Astrocyte (in vitro differentiated cells and primary cell): ENCODE results near the gene ADAMTS6. TPM values are rescaled to one million over a fixed set of nuclear protein-coding genes. Genes with fewer than 3 reads are reported as not detected.

Source experiments
- DNase-seq: peaks from one replicate; pipeline ENCODE4 v3.0.0-alpha.2; 2010; ENCODE audit warnings: low read depth
- FAIRE-seq: peaks from 2 replicates; lab custom pipeline; 2011; peaks lifted over from hg19 to GRCh38; lab: Jason Lieb, UNC
- H2AFZ ChIP-seq: 2 replicates; pipeline ENCODE4 v1.6.0; 2012; ENCODE audit warnings: low read depth, low read length, inconsistent platforms
- H3K27ac ChIP-seq: 2 replicates; pipeline ENCODE4 v1.5.1; 2011; ENCODE audit warnings: low read depth, low read length, inconsistent platforms
- H3K27me3 ChIP-seq: 2 replicates; pipeline ENCODE4 v1.6.0; 2011; ENCODE audit warnings: low read length, inconsistent platforms; ENCODE audit not compliant: insufficient read depth
- H3K36me3 ChIP-seq: 2 replicates; pipeline ENCODE4 v1.5.1; 2011; ENCODE audit warnings: low read length, inconsistent platforms; ENCODE audit not compliant: insufficient read depth
- H3K4me1 ChIP-seq: 2 replicates; pipeline ENCODE4 v1.5.1; 2011; ENCODE audit warnings: low read length, inconsistent platforms; ENCODE audit not compliant: insufficient read depth
- H3K4me2 ChIP-seq: 2 replicates; pipeline ENCODE4 v1.6.0; 2012; ENCODE audit warnings: low read length, inconsistent platforms
- H3K4me3 ChIP-seq: 2 replicates; pipeline ENCODE4 v1.5.1; 2011; ENCODE audit warnings: low read depth, mild to moderate bottlenecking, low read length, inconsistent platforms; ENCODE audit not compliant: insufficient read depth
- H3K79me2 ChIP-seq: 2 replicates; pipeline ENCODE4 v1.6.0; 2012; ENCODE audit warnings: mild to moderate bottlenecking, low read length, inconsistent platforms; ENCODE audit not compliant: insufficient read depth
- H3K9ac ChIP-seq: 2 replicates; pipeline ENCODE4 v1.6.0; 2012; ENCODE audit warnings: mild to moderate bottlenecking, low read length, inconsistent platforms
- H3K9me3 ChIP-seq: 2 replicates; pipeline ENCODE4 v1.5.1; 2012; ENCODE audit warnings: low read depth, mild to moderate bottlenecking, low read length, inconsistent platforms; ENCODE audit not compliant: insufficient read depth
- H4K20me1 ChIP-seq: 2 replicates; pipeline ENCODE4 v1.6.0; 2012; ENCODE audit warnings: low read length, inconsistent platforms; ENCODE audit not compliant: insufficient read depth
- H3K27ac Mint-ChIP-seq: one replicate; pipeline ENCODE4 v1.8.0; 2021; ENCODE audit warnings: mild to moderate bottlenecking, mixed read lengths; ENCODE audit not compliant: unreplicated experiment
- H3K27me3 Mint-ChIP-seq: one replicate; pipeline ENCODE4 v1.8.0; 2021; ENCODE audit warnings: low read depth, mixed read lengths; ENCODE audit not compliant: unreplicated experiment
- H3K36me3 Mint-ChIP-seq: one replicate; pipeline ENCODE4 v1.8.0; 2021; ENCODE audit warnings: low read depth, mixed read lengths; ENCODE audit not compliant: unreplicated experiment
- H3K4me1 Mint-ChIP-seq: one replicate; pipeline ENCODE4 v1.8.0; 2021; ENCODE audit warnings: low read depth, mixed read lengths; ENCODE audit not compliant: unreplicated experiment
- H3K4me3 Mint-ChIP-seq: one replicate; pipeline ENCODE4 v1.8.0; 2021; ENCODE audit warnings: mild to moderate bottlenecking, moderate library complexity, mixed read lengths; ENCODE audit not compliant: unreplicated experiment
- H3K9me3 Mint-ChIP-seq: one replicate; pipeline ENCODE4 v1.8.0; 2021; ENCODE audit warnings: mild to moderate bottlenecking, mixed read lengths; ENCODE audit not compliant: unreplicated experiment
- CTCF ChIP-seq: IDR thresholded peaks from 2 replicates; pipeline ENCODE4 v1.5.1; 2011; ENCODE audit warnings: low read depth, mild to moderate bottlenecking, inconsistent platforms, low read length, moderate library complexity; ENCODE audit not compliant: insufficient read depth
- EZH2 ChIP-seq: IDR thresholded peaks from 2 replicates; pipeline ENCODE4 v1.6.1; 2012; ENCODE audit warnings: mild to moderate bottlenecking, low read length, inconsistent platforms; ENCODE audit not compliant: insufficient read depth
- total RNA-seq: library from RNA; stranded (reverse); gene quantifications from 2 replicates; pipeline ENCODE4 v1.2.1, GENCODE V29; 2021

Gene ADAMTS6
- total RNA-seq, 1 donor from 2014 or later = 27.7 TPM

GRCh38 chr5:65475895-65476294, 5.8 kb downstream of the ADAMTS6 start:
- Mint-ChIP-seq H3K27ac (no peak overlapping the region), H3K9me3 (no peaks in the 10 kb centered on the region), H3K4me1 (peaks cover 9% of the 10 kb centered on the region), H3K36me3 (no peaks in the 10 kb centered on the region), H3K4me3 (no peak overlapping the region), H3K27me3 (no peaks in the 10 kb centered on the region)
- Histone ChIP-seq H3K4me1 (peaks cover 6% of the 10 kb centered on the region), H3K36me3 (no peaks in the 10 kb centered on the region), H3K9ac (no peak overlapping the region), H3K27ac (no peak overlapping the region), H3K27me3 (no peaks in the 10 kb centered on the region), H3K9me3 (no peaks in the 10 kb centered on the region), H3K4me3 (no peak overlapping the region), H4K20me1 (no peaks in the 10 kb centered on the region), H2AFZ (no peak overlapping the region), H3K4me2 (peak overlapping the region; percentile 42), H3K79me2 (peaks cover 100% of the 10 kb centered on the region)
- DNase-seq = no peak
- no peak for FAIRE-seq
- no peak for TF ChIP-seq EZH2
- TF ChIP-seq CTCF = no peak

- no peaks in the 10 kb centered on the region for H3K27me3 Mint-ChIP-seq
- H3K27ac Mint-ChIP-seq = no peak overlapping the region
- peaks cover 9% of the 10 kb centered on the region for H3K4me1 Mint-ChIP-seq
- no peaks in the 10 kb centered on the region for H3K27me3 ChIP-seq
- no peaks in the 10 kb centered on the region for H3K36me3 Mint-ChIP-seq
- no peak for FAIRE-seq
- no peaks in the 10 kb centered on the region for H3K36me3 ChIP-seq
- H4K20me1 ChIP-seq = no peaks in the 10 kb centered on the region
- H3K4me3 ChIP-seq = no peak overlapping the region
- no peaks in the 10 kb centered on the region for H3K9me3 ChIP-seq
- no peak overlapping the region for H3K4me3 Mint-ChIP-seq
- H3K27ac ChIP-seq = no peak overlapping the region
- peaks cover 99% of the 10 kb centered on the region for H3K79me2 ChIP-seq
- H3K9ac ChIP-seq = no peak overlapping the region
- no peak for DNase-seq
- peaks cover 6% of the 10 kb centered on the region for H3K4me1 ChIP-seq
- TF ChIP-seq EZH2 (no peak), CTCF (no peak)
- H3K9me3 Mint-ChIP-seq = no peaks in the 10 kb centered on the region
- H3K4me2 ChIP-seq = peak overlapping the region; percentile 27
- no peak overlapping the region for H2AFZ ChIP-seq
Observed at GRCh38 chr5:65475336-65475735, 6.4 kb downstream of the ADAMTS6 start.

- H3K79me2 ChIP-seq = peaks cover 99% of the 10 kb centered on the region
- peaks cover 3% of the 10 kb centered on the region for H3K36me3 ChIP-seq
- no peak for DNase-seq
- Mint-ChIP-seq H3K27ac (no peak overlapping the region), H3K27me3 (no peaks in the 10 kb centered on the region), H3K36me3 (no peaks in the 10 kb centered on the region), H3K9me3 (no peaks in the 10 kb centered on the region), H3K4me3 (no peak overlapping the region), H3K4me1 (peaks cover 9% of the 10 kb centered on the region)
- H3K4me3 ChIP-seq = no peak overlapping the region
- no peak overlapping the region for H2AFZ ChIP-seq
- no peaks in the 10 kb centered on the region for H4K20me1 ChIP-seq
- H3K9ac ChIP-seq = no peak overlapping the region
- no peaks in the 10 kb centered on the region for H3K9me3 ChIP-seq
- H3K27ac ChIP-seq = no peak overlapping the region
- H3K27me3 ChIP-seq = no peaks in the 10 kb centered on the region
- H3K4me2 ChIP-seq = peak overlapping the region; percentile 26
- peak; percentile 52 for FAIRE-seq
- H3K4me1 ChIP-seq = peaks cover 6% of the 10 kb centered on the region
- TF ChIP-seq EZH2 (no peak), CTCF (no peak)
Observed at GRCh38 chr5:65474130-65474711, 7.5 kb downstream of the ADAMTS6 start.
